Endometrium (tissue), 2 donors: ENCODE data around the gene MTSS2.

ENCODE experiments used
- FAIRE-seq: peaks from 2 replicates; lab custom pipeline; 2012; peaks lifted over from hg19 to GRCh38; lab: Jason Lieb, UNC
- donor health status: control.
- donor health status: control.

MTSS2 gene, protein sequence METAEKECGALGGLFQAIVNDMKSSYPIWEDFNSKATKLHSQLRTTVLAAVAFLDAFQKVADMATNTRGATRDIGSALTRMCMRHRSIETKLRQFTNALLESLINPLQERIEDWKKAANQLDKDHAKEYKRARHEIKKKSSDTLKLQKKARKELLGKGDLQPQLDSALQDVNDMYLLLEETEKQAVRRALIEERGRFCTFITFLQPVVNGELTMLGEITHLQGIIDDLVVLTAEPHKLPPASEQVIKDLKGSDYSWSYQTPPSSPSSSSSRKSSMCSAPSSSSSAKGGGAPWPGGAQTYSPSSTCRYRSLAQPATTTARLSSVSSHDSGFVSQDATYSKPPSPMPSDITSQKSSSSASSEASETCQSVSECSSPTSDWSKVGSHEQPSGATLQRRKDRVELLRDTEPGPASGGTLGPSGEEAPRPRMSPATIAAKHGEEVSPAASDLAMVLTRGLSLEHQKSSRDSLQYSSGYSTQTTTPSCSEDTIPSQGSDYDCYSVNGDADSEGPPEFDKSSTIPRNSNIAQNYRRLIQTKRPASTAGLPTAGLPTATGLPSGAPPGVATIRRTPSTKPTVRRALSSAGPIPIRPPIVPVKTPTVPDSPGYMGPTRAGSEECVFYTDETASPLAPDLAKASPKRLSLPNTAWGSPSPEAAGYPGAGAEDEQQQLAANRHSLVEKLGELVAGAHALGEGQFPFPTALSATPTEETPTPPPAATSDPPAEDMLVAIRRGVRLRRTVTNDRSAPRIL

DNA sequence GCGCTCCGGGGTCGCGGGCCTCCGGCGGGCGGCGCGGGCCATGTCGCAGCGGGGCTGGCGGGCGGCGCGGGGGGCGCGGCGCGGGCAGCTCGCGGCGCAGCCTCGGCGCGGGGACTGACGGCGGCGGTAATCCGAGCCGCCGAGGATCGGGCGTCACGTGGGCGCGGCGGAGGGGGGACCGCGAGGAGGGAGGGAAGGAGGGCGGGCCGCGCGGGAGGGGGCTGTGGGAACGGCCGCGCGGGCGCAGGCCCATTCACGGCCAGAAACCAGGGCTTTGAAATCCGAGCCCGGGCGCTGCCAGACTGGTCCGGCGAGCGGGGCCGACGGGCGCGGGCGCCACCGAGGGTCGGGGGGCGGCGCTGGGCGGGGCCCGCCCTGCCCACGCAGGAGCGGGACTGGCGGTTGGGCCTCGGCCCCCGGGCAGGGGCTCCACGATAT lies at the start of gene MTSS2:
TSS of gene MTSS2 (minus strand) at position 116 of the 438 bp plus-strand sequence. CDS start 262 bp downstream, outside the sequence.
- FAIRE-seq: no peak

DNA sequence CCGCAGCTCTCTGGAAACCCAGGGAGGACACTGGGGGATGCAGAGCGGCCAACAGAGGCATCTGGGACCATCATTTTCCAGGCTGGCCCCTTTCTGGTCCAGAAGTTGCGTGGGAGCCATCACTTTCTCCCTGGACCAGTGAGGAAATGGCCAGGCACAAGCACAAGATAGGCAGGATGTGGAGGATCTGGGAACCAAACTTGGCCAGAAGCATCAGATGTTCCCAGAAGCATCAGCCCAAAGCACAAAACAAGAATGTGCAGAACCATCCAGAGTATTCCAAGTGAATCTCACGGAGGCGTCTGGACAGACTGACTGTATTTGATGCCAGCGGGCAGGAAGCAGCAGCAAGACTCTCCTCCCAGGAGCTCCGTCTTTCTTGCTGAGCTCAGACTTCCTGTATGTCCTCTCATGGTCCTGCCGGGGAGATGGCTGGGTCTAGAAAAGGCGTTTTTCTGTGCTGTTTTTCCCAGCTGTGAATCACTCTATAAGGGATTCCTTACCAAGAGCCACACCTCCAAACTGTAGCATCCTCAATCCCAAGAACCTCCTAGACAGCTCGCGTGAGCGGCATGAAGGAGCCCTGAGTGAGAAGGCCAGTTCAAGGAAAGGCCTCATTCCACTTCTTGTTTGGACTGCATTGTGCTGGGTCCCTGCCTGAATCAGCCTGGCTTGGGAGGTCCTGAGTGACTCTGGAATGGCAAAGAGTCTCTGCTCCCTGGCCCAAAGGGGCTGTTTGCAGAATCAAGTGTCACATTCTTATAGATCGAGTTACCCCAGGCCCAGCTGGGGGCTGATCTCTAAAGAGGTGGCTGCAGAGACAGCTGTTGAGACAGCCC lies 49.5 kb upstream of the MTSS2 start:
- no peak for FAIRE-seq

DNA sequence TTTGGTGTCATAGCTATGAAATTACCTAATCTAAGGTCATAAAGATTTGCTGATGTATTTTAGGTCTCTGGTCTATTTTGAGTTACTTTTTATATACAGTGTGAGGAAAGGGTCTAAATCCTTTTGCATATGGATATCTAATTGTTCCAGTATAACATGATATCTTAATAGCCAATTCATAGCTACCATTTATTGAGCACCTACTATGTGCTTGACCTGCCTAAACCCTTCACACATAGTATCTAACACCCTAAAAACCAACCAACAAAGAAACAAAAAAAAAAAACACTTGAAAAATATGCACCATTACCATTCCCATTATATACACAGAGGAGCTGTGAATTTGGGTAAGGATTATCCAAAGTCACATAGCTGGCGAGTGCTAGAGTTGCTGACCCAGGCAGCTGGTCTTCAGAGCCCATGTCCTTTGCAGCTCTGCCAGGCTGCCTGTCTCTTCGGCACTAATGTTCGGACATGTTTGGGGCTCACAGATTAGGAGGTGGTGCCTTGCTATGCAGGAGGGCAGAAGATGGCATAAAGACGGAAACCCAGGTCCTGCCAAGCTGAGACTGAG lies 48.8 kb upstream of the MTSS2 start:
- FAIRE-seq: no peak

DNA sequence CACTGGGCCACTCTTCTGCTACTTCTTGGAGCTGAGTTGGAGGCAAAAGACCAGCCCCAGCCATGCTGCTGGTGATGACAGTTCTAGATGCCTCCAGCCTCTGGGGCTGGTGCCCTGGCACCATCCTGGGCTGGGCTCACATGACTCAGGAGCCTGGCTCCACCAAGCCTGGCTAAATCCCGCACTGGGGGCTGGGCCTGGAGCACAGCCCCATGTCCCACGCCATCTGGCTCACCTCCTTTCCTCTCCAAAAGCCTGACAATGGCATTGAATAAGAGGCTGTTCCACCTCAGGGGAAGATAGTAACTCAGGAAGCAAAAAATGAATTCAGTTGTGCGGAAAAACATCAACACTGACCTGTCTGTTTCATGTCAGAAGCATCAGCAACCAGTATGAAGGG lies 45.1 kb upstream of the MTSS2 start:
- FAIRE-seq: no peak

DNA sequence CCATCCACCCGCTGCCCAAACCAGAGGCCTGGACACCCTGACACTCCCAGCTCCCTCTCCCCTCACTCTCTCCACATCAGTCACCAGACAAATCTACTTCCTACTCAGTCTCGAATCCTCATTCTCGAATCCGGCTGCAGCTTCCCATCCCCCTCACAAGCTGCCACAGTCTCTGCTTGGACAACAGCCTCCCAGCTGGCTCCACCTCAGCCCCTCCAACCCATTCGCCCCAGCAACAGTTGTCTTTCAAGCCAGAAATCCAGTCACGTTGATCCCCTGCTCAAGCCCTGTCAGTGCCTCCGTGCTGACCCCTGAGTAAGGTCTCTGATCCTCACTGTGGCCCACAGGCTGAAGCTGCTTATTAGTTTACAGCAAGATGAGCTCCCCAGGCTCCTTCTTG lies 44.2 kb upstream of the MTSS2 start:
- FAIRE-seq: no peak

DNA sequence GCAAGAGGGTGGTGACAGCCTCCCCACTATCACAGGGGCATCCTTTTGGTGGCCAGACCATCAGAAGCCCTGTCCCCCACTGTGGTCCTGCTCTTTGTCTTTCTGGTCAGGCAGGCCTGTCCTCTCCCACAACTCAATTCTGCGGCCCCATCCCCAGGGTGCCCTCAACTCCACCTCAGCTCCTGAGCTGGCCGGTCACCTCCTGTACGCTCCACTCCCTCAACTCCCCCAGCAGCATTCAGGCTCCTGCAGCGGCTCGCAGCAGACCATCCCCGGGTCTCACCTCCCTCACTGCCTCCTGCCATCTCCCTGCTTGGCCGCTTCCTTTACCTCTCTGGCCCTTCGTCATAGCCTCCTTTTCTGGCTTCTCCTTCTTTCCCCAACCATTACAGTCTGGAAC lies 43.4 kb upstream of the MTSS2 start:
- no peak for FAIRE-seq

DNA sequence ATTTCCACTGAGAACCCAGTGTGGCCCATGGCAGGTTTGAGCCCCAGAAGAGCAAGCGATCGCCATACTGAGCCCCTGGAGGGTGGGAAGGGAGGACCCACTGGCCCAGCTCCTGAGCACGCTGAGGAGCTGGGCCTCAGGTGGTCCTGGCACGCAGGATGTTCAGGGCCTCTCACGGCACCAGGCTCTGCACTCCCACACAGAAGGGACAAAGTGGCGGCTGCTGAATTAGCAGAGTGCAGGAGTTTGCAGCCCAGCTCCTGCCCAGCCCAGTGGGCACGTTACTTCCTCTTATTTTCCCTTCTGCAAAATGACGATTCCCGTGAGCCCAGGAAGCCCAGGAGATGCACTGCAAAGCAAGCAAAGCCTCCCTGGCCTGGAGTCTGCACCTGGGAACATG lies 42.3 kb upstream of the MTSS2 start:
- no peak for FAIRE-seq

DNA sequence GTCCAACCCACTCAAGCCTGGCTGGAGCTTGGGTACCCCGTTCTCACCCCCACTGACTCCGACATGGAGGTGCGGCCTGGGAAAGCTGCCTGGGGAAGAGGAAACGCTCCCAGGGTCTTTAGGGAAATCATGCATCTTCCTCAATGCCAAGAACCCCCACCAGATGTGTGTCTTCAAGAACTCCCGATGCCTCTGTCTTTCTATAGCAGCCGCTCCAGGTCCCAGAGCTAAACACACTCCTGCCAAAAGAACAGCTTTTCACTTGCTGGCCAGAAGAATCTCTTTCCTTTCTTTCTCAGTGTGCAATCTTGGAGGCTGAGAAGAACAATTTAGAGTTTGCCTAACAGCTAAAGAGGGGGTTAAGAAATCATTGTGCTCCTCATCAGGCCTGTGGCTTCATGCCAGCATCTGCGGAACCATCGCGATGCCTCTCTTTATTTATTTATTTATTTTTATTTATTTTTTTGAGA lies 41.1 kb upstream of the MTSS2 start:
- FAIRE-seq: no peak

DNA sequence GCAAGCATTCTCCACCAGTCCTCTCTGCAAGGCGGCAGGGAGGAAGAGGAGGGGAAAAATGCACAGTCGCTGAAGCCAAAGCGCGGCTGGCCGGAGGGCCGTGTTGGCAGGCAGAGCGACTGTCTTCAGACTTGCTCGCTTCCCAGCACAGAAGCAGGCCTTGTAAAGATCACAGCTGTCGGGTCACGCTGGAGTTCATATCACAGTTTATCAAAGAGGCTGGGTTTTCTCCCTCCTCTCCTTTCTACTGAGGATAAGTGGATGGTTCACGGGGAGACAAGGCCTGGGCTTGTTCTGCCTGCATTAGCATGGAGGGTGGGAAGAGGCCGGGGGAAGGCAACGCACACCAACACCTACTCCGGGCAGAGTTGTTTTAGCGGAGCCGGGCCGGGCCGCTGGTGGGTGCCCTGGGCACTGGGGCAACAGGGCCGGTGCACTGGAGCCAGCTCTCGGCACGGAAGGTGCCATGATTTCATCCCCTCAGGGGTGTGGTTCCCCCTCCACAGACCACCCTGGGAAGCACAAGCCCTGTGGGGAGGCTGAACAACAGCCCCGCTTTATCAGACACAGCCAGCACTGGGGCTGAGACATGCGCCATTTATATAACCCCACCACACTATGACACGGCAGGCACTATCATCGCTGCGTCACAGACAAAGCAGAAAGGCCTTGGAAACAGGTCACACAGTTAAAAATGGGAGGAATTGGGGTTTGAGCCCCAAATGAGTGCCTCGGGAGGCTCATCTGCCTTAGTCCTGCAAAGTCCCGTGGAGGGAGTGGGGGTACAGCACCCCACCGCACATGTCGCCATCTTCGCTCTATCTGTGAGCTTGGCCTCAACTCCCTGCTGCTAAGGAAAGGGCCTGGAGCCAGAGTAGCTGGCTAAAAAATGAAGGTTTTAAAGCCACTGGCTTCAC lies 40.3 kb upstream of the MTSS2 start:
- no peak for FAIRE-seq

DNA sequence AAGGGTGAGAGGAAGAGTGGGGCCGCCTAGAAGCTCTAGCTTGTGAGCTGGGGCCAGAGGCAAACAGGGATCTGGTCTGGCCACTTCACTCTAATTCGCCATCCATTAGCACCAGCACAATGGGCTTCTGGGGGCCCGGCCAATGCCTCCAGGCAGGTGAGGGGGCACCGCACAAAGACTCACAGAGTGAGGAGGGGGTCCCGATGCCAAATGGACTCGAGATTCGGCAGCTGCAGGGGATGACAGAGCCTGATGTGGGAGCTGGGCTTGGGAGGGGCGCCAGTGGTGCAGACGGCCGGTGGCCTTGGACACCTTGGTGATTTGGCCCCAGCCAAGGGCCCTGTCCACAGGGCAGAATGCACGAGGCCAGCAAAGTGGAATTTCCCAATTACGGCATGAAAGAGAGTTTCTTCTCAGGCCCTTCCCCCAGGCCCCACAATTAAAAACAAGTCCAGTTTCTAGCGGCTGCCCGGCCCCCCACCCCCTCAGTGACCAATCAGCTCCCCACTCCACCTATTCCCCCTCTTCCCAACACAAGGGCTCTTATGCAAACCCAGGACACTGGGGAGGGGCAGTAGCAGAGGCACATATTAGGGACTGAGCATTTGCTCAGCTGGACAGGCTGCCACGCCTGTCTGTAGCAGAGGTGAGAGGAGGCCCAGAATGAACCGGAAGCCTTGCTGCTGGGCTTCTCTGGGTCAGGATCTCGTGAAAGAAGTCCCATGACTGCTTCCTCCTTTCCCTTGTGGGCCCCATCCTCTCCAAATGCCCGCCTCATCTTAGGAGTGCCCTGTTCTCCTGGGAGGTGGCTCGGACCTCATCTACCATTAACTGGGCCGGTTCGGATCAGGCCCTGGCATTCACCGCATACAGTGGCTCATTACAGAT lies 39.4 kb upstream of the MTSS2 start:
- no peak for FAIRE-seq

DNA sequence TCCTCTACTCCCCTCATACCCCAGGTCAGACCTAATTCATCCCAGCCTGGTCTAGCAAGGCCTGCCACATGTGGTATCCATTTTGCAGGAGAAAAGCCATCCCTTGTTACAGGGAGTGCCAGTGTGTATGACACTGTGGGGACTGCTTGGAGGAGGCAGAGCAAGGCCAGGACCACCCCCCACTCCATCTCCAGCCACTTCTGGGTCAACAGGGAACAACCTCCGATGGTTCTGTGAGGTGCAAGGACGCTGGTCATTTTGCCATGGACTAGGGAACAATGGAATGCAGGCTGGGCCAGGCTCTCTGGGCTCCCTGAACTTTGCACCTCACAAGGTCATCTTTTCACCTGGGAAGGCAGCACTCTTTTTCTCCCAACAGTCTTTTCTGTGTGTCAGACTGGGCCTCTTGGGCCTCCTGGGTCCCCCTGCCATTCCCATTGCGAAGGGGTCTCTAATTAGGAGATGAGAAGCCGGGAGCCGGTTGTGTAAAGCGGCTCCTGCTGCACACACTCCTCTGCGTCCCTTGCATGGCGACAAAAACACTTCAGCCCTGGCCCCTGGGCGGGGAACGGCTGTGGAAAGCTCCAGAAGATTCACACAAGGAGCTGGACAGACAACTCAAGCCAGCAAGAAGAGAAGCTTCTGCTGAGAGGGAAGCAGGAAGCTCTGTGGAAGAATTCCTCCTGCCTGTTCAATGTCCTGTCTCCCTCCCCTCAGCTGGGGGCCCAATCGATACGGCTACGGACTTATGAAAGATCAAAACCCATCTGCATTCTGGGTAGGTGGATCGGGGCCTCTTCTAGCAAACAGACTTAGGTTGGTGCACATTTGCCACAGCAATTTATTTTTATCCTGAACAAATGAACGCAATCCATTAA lies 38.5 kb upstream of the MTSS2 start:
- no peak for FAIRE-seq

DNA sequence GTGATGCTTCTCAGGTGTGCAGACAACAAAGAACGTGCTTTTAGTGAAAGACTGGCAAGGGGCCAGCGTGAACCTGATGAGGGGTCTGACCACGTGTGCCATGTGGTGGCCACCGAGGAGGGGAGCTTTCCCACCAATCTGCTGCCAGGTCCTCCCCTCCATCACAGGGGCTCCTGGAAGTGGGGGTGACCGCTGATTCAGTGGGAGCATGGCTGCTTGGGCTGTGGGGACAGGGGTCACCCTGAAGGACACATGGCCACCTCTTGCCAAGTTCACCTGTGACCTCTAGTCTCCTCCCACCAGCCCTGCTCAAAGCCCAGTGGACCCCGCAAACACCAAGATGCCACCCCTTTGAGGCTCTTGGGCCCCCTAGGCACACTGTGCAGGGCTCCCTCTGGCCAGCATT lies 37.9 kb upstream of the MTSS2 start:
- no peak for FAIRE-seq

DNA sequence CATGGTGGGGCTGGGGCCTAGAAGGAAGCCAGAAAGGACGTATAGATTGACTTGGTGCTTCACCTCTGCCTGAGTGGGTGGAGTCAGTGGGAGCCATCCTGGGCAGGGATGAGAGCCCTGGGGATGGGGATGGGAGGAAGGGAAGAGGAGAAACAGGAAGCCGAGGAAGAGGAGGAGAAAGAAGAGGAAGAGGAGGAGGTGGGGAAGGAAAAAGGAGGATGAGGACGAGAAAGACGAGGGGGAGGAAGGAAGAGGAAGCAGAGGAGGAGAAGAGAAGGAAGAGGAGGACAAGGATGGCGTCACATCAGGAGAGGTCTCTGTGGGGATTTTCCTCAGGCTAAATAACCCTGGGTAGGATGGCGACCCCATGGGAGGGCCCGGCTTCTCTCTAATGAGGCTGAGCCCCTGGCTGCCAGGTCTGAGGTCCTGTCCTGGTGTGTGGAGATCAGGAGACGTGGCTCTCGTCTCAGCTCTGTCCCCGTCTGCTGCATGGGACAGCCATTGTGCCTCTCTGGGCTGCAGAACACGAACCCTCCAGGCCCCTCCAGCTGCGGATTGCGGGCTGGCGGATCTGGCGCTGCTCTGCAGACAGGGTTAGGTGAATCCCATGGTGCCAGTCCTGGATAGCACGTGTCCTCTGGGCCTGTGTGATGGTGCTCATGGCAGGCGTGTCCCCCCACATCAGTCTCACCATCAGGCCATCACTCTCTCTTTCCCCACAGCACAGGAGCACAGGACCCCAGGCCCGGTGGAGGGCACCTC lies 35.5 kb upstream of the MTSS2 start:
- no peak for FAIRE-seq

DNA sequence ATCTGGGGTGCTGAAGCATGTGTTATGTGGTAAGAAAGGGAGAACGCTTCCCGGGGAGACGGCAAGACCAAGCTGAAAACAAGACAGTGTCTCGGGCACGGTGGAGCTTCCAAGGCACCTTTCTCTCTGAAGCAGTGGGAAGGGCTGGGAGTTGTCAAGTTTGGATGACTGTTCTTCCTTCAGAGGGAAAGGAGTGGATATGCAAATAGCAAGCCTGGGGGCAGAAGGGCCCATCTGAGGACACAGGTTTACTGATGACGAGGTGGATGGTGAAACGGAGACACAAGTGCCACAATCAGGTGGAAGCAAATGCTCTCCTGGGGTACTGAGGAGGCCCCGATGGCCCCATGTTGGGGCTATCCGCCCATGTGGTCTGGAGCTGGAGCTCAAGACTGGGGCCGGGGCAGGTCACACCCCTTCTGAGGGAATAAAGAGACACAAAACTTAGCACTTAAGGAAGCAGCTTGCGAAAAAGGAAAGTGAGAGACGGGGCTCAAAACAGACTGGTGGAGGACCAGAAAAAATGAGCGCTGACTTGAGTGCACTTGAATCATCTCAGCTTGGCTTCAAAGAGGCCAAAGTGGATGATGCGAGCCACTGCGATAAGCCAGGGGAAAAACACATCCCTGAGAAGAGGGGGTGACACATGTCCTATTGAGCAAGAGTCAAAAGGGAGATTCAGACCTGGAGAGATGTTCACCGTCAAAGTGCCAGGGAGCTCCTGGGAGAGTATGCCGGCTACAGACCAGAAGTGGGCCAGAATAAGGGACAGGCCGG lies 34.8 kb upstream of the MTSS2 start:
- FAIRE-seq: no peak

DNA sequence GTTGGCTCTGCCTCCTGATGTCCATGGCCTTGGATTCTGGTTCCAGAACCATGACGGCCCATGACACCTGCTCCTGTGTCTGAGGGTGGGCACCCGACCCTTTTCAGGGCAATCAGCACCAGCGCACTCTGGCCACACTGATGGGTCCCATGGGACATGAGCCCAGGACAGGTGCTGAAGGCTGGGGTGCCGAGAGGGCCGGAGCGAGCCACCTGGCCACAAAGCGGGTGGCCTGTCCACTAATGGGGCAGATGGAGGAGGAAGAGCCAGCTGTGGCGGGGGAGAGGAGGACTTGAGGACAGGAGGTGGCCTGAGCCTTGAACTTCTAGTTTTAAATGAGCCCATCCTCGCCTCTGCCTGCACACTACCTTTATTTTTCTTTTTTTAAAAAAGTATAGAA lies 31.2 kb upstream of the MTSS2 start:
- FAIRE-seq: no peak

DNA sequence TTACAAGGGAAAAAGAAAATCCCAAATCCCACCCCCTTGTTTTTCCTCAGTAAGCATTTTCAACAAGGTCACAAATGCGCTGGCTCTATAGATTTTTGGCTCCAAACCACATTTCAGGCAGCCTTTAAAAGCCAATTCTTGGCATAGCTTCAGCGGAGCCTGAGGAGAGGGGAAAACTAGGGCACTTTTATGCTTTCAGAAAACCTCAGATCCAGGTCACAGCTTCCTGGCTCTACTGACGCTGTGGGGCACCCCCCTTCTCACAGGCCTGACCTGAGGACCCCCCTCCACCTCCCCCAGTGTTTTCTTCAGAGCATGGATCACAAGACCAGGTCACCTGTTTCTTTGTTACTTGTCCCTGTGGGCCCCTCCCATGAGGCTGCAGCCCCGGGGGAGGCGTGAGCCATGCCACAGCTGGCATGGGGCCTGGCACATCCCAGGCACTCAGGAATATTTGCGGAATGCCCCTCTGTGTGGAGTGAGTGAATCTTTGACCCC lies 30.1 kb upstream of the MTSS2 start:
- FAIRE-seq: peak; percentile 12
